Stimulated activated CD8-positive, alpha-beta memory T cell treated with anti-CD3 and anti-CD28 coated beads, Interleukin-15, amount 100 ng/mL, for 1 hour (primary cell): ENCODE results near the gene SCN4A.
"Not testable (repeated sequence)": the region's sequence is repeated elsewhere in the genome, so short reads cannot be mapped to it uniquely, and the experiment has no call there.

Source experiments
- DNase-seq: peaks from one replicate; pipeline ENCODE4 v3.0.0-alpha.2; 2020; ENCODE audit warnings: low read depth

Gene SCN4A

GRCh38 chr17:63972796-63973195, at the start of gene SCN4A:
TSS of gene SCN4A (minus strand) at chr17:63972918. CDS start at chr17:63972841, 77 bp downstream.
- no peak for DNase-seq

GRCh38 chr17:64020056-64020766, 47.5 kb upstream of the SCN4A start, which contains the start of gene ICAM2:
TSS of gene ICAM2 (minus strand) at chr17:64020633. CDS start at chr17:64006691, 13,942 bp downstream.
- peak; percentile 77 for DNase-seq

- DNase-seq, result not testable (repeated sequence)
Observed at GRCh38 chr17:64019551-64019961, 46.8 kb upstream of the SCN4A start.

- no peak for DNase-seq
Observed at GRCh38 chr17:64017381-64017980, 44.8 kb upstream of the SCN4A start.

- DNase-seq, result no peak
Observed at GRCh38 chr17:64016974-64017373, 44.3 kb upstream of the SCN4A start.

- no peak for DNase-seq
Observed at GRCh38 chr17:64016231-64016784, 43.6 kb upstream of the SCN4A start.

GRCh38 chr17:64015447-64015846, 42.7 kb upstream of the SCN4A start:
- DNase-seq, result no peak

GRCh38 chr17:64009571-64010402, 37.1 kb upstream of the SCN4A start:
- DNase-seq, result no peak

GRCh38 chr17:64008830-64009229, 36.1 kb upstream of the SCN4A start:
- no peak for DNase-seq

- DNase-seq, result no peak
Observed at GRCh38 chr17:64008346-64008745, 35.6 kb upstream of the SCN4A start.

GRCh38 chr17:64007838-64008282, 35.1 kb upstream of the SCN4A start:
- no peak for DNase-seq

- DNase-seq, result not testable (repeated sequence)
Observed at GRCh38 chr17:64007089-64007837, 34.5 kb upstream of the SCN4A start.

GRCh38 chr17:64006361-64007088, 33.8 kb upstream of the SCN4A start:
- DNase-seq, result no peak

- no peak for DNase-seq
Observed at GRCh38 chr17:64005734-64006167, 33.0 kb upstream of the SCN4A start.

- DNase-seq, result no peak
Observed at GRCh38 chr17:64004903-64005733, 32.4 kb upstream of the SCN4A start.

GRCh38 chr17:64004218-64004770, 31.6 kb upstream of the SCN4A start:
- DNase-seq, result no peak

GRCh38 chr17:64003526-64004121, 30.9 kb upstream of the SCN4A start:
- no peak for DNase-seq

GRCh38 chr17:64002658-64003525, 30.2 kb upstream of the SCN4A start:
- DNase-seq, result no peak
